ENCODE results near the gene RNF150. TPM values are rescaled to one million over a fixed set of nuclear protein-coding genes. Genes with fewer than 3 reads are reported as not detected.

RNF150 gene
- total and polyA plus RNA-seq, 4 donors: 0.27 to 1.4 (median 0.81) TPM

GRCh38 chr4:140906993-140907962, 226.0 kb downstream of the RNF150 start:
- Histone ChIP-seq H3K9ac (ENCODE audit: low read depth in 1 of 2, low read length in 2 of 2) (no peak overlapping the region), H3K4me3 (ENCODE audit: low read depth in 1 of 3, low read length in 3 of 3) (no peak overlapping the region), H3K9me3 (ENCODE audit: control insufficient read depth in 4 of 4, low read length in 3 of 4) (no peaks in the 10 kb centered on the region), H3K27ac (ENCODE audit: low read depth in 1 of 2, low read length in 2 of 2) (no peak overlapping the region), H3K27me3 (ENCODE audit: control insufficient read depth in 4 of 4, insufficient read depth in 4 of 4, low read length in 3 of 4) (peaks cover 0 to 11% (median 0%) of the 10 kb centered on the region in 4 donors), H3K4me1 (ENCODE audit: control insufficient read depth in 4 of 4, insufficient read depth in 4 of 4, low read length in 3 of 4) (no peaks in the 10 kb centered on the region), H3K36me3 (ENCODE audit: control insufficient read depth in 4 of 4, insufficient read depth in 3 of 4, low read depth in 1 of 4, low read length in 3 of 4) (no peaks in the 10 kb centered on the region)
- 76% methylated on average over 3 of the region's 3 CpGs for WGBS
- no peak for TF ChIP-seq RAD21 (IDR thresholded peaks at IDR 0.05)
- TF ChIP-seq SP1 (IDR thresholded peaks at IDR 0.05): no peak
- DNase-seq (ENCODE audit: low spot score): no peak

GRCh38 chr4:140904904-140905303, 228.4 kb downstream of the RNF150 start:
- Histone ChIP-seq H3K9me3 (ENCODE audit: control insufficient read depth in 4 of 4, low read length in 3 of 4) (no peaks in the 10 kb centered on the region), H3K36me3 (ENCODE audit: control insufficient read depth in 4 of 4, insufficient read depth in 3 of 4, low read depth in 1 of 4, low read length in 3 of 4) (no peaks in the 10 kb centered on the region), H3K4me3 (ENCODE audit: low read depth in 1 of 3, low read length in 3 of 3) (no peak overlapping the region), H3K4me1 (ENCODE audit: control insufficient read depth in 4 of 4, insufficient read depth in 4 of 4, low read length in 3 of 4) (no peaks in the 10 kb centered on the region), H3K27me3 (ENCODE audit: control insufficient read depth in 4 of 4, insufficient read depth in 4 of 4, low read length in 3 of 4) (peaks cover 0 to 7% (median 0%) of the 10 kb centered on the region in 4 donors), H3K9ac (ENCODE audit: low read depth in 1 of 2, low read length in 2 of 2) (no peak overlapping the region), H3K27ac (ENCODE audit: low read depth in 1 of 2, low read length in 2 of 2) (no peak overlapping the region)
- TF ChIP-seq HNF4G (IDR thresholded peaks at IDR 0.05) (no peak), TAF1 (conservative IDR thresholded peaks at IDR 0.05) (no peak), JUND (IDR thresholded peaks at IDR 0.05) (no peak), RXRA (IDR thresholded peaks at IDR 0.05) (no peak), HNF4A (conservative IDR thresholded peaks at IDR 0.05) (no peak), SP1 (IDR thresholded peaks at IDR 0.05) (no peak), NR2F2 (IDR thresholded peaks at IDR 0.05) (no peak), GABPA (IDR thresholded peaks at IDR 0.05 in 1 of 2, conservative IDR thresholded peaks at IDR 0.05 in 1 of 2) (no peak), EGR1 (IDR thresholded peaks at IDR 0.05; ENCODE audit: low read depth in 2 of 2) (no peak), CTCF (IDR thresholded peaks at IDR 0.05; ENCODE audit: low read depth, low read length, missing input control) (no peak), ATF3 (IDR thresholded peaks at IDR 0.05) (no peak), RAD21 (IDR thresholded peaks at IDR 0.05) (no peak), YY1 (IDR thresholded peaks at IDR 0.05) (no peak), FOXA2 (IDR thresholded peaks at IDR 0.05) (no peak)
- TF ChIP-seq, protein P1, sequence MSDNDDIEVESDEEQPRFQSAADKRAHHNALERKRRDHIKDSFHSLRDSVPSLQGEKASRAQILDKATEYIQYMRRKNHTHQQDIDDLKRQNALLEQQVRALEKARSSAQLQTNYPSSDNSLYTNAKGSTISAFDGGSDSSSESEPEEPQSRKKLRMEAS (IDR thresholded peaks at IDR 0.05): no peak
- TF ChIP-seq, protein P2, sequence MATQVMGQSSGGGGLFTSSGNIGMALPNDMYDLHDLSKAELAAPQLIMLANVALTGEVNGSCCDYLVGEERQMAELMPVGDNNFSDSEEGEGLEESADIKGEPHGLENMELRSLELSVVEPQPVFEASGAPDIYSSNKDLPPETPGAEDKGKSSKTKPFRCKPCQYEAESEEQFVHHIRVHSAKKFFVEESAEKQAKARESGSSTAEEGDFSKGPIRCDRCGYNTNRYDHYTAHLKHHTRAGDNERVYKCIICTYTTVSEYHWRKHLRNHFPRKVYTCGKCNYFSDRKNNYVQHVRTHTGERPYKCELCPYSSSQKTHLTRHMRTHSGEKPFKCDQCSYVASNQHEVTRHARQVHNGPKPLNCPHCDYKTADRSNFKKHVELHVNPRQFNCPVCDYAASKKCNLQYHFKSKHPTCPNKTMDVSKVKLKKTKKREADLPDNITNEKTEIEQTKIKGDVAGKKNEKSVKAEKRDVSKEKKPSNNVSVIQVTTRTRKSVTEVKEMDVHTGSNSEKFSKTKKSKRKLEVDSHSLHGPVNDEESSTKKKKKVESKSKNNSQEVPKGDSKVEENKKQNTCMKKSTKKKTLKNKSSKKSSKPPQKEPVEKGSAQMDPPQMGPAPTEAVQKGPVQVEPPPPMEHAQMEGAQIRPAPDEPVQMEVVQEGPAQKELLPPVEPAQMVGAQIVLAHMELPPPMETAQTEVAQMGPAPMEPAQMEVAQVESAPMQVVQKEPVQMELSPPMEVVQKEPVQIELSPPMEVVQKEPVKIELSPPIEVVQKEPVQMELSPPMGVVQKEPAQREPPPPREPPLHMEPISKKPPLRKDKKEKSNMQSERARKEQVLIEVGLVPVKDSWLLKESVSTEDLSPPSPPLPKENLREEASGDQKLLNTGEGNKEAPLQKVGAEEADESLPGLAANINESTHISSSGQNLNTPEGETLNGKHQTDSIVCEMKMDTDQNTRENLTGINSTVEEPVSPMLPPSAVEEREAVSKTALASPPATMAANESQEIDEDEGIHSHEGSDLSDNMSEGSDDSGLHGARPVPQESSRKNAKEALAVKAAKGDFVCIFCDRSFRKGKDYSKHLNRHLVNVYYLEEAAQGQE (IDR thresholded peaks at IDR 0.05): no peak
- WGBS: 73% methylated on average over 2 of the region's 2 CpGs
- no peak for DNase-seq (ENCODE audit: low spot score)
